Natural killer cell (primary cell): Measurements from ENCODE around the gene POC1A. TPM values are rescaled to one million over a fixed set of nuclear protein-coding genes. Genes with fewer than 3 reads are reported as not detected.

Experiments used
- ATAC-seq, 3 donors: fragments of 150-1000 bp in 2 of 3; fragments of 200-7000 bp in 1 of 3; cut with Tn5 transposase; 1 replicate in 1 of 3; 2 replicates in 2 of 3; pipeline ENCODE4 v1.10.0; 2021; ENCODE audit warnings: mild to moderate bottlenecking in 2 of 3, moderate library complexity in 2 of 3
- DNase-seq, 2 donors: peaks; one replicate each; pipeline versions ENCODE4 v3.0.0 to v3.0.0-alpha.2; 2013 to 2021; ENCODE audit warnings: mixed read lengths in 1 of 2
- H3K27ac ChIP-seq: one replicate; pipeline ENCODE4 v1.5.1; 2013; ENCODE audit warnings: mild to moderate bottlenecking, low read length
- H3K27me3 ChIP-seq: one replicate; pipeline ENCODE4 v1.6.1; 2013; ENCODE audit warnings: low read length; ENCODE audit not compliant: control insufficient read depth, insufficient read depth
- H3K36me3 ChIP-seq: one replicate; pipeline ENCODE4 v1.6.1; 2013; ENCODE audit warnings: low read length; ENCODE audit not compliant: control insufficient read depth, insufficient read depth
- H3K4me1 ChIP-seq: one replicate; pipeline ENCODE4 v1.6.1; 2013; ENCODE audit warnings: low read length; ENCODE audit not compliant: control insufficient read depth, insufficient read depth
- H3K4me3 ChIP-seq: one replicate; pipeline ENCODE4 v1.5.1; 2013; ENCODE audit warnings: low read length
- H3K9me3 ChIP-seq: one replicate; pipeline ENCODE4 v1.6.1; 2013; ENCODE audit warnings: low read length; ENCODE audit not compliant: control insufficient read depth, insufficient read depth
- H3K27ac Mint-ChIP-seq, 2 donors: one replicate each; pipeline ENCODE4 v1.8.0; 2022; ENCODE audit warnings: mild to moderate bottlenecking in 2 of 2, mixed read lengths in 2 of 2, moderate library complexity in 1 of 2
- H3K27me3 Mint-ChIP-seq, 2 donors: one replicate each; pipeline ENCODE4 v1.8.0; 2022; ENCODE audit warnings: low read depth in 2 of 2, mixed read lengths in 2 of 2
- H3K36me3 Mint-ChIP-seq: one replicate; pipeline ENCODE4 v1.8.0; 2022; ENCODE audit warnings: mixed read lengths
- H3K4me1 Mint-ChIP-seq, 2 donors: one replicate each; pipeline ENCODE4 v1.8.0; 2022; ENCODE audit warnings: mixed read lengths in 2 of 2
- H3K4me3 Mint-ChIP-seq: one replicate; pipeline ENCODE4 v1.8.0; 2022; ENCODE audit warnings: mild to moderate bottlenecking, moderate library complexity, mixed read lengths
- H3K9me3 Mint-ChIP-seq, 2 donors: one replicate each; pipeline ENCODE4 v1.8.0; 2022; ENCODE audit warnings: mixed read lengths in 2 of 2
- whole genome bisulfite sequencing: methylation state at CpG from one replicate; pipeline ENCODE4 v1.1.7; 2013; ENCODE audit warnings: missing lambda C conversion rate; ENCODE audit not compliant: insufficient coverage; 5-methylcytosine and 5-hydroxymethylcytosine counted together
- intact Hi-C: fragments of 100-400 bp; cut with micrococcal nuclease; formaldehyde crosslinking; loops from one replicate; pipeline ENCODE4 v1.14.2; 2022
- total RNA-seq, 4 donors: library from RNA; stranded (reverse); fragments of 120-200 nt in 1 of 4; gene quantifications; one replicate each; pipeline versions ENCODE4 v1.2.3 to v1.2.4, GENCODE V29; 2013 to 2022
- TF ChIP-seq, protein P1 (sequence below): fragments of 200-600 bp; IDR thresholded peaks from one replicate; pipeline ENCODE4 v1.8.0; 2022; ENCODE audit warnings: antibody characterized with exemption

POC1A gene
- total RNA-seq, 3 donors from 2014 or later (not counting 1 experiment from before 2014, with no cell fraction given) = 1.3 to 2.6 (median 2.4) TPM

DNA sequence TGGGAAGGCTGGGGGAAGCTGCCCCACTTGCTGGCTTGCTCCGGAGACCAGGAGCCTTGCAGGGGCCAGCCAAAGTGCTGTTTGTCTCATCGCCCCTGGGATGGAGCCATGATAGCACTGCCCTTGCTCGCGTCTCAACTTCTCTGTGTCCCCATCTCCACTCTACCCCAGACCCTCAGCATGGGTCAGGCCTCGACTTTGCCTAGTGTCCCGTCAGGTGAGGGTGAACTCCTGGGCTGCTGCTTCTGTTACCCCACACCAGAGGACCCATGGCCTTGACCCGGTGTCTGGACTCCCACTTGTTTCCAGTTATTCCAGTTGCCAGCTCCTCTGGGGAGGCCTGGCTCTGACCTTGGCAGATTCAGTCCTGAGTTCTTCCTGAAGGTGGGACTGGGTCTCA, 61.3 kb downstream of the POC1A start:
- 97% methylated on average over 7 of the region's 7 CpGs for WGBS
- Mint-ChIP-seq H3K36me3 (no peaks in the 10 kb centered on the region), H3K4me3 (no peak overlapping the region), H3K27ac (no peak overlapping the region), H3K9me3 (no peaks in the 10 kb centered on the region), H3K27me3 (no peaks in the 10 kb centered on the region), H3K4me1 (no peaks in the 10 kb centered on the region)
- Histone ChIP-seq H3K9me3 (no peaks in the 10 kb centered on the region), H3K4me1 (peaks cover 9% of the 10 kb centered on the region), H3K4me3 (no peak overlapping the region), H3K36me3 (no peaks in the 10 kb centered on the region), H3K27me3 (no peaks in the 10 kb centered on the region), H3K27ac (no peak overlapping the region)
- no peak for DNase-seq
- TF ChIP-seq, protein P1, sequence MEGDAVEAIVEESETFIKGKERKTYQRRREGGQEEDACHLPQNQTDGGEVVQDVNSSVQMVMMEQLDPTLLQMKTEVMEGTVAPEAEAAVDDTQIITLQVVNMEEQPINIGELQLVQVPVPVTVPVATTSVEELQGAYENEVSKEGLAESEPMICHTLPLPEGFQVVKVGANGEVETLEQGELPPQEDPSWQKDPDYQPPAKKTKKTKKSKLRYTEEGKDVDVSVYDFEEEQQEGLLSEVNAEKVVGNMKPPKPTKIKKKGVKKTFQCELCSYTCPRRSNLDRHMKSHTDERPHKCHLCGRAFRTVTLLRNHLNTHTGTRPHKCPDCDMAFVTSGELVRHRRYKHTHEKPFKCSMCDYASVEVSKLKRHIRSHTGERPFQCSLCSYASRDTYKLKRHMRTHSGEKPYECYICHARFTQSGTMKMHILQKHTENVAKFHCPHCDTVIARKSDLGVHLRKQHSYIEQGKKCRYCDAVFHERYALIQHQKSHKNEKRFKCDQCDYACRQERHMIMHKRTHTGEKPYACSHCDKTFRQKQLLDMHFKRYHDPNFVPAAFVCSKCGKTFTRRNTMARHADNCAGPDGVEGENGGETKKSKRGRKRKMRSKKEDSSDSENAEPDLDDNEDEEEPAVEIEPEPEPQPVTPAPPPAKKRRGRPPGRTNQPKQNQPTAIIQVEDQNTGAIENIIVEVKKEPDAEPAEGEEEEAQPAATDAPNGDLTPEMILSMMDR = no peak
- no peak for ATAC-seq
- intact Hi-C loops = no loop called here

DNA sequence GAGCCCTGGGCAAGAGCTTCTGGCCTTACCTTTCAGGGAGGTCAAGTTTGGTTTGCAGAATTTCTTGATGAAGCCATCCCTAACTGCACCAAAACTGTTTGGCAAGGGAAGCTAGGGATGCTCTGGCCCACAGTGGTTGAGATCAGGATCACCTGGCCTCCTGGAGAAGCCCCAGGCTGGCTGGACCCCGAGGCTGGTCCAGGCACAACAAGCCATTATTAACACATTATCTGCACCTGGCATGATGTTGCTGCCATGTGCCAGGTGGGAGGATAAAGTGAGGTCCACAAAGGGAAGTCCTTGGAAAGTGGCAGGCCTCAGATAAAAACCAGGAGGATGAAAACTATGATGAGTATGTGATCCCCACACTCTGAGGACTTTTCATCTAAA, 62.0 kb downstream of the POC1A start:
- Mint-ChIP-seq H3K4me1 (peaks cover 5 to 6% of the 10 kb centered on the region in 2 donors), H3K27ac (no peak overlapping the region), H3K27me3 (no peaks in the 10 kb centered on the region), H3K4me3 (no peak overlapping the region), H3K9me3 (no peaks in the 10 kb centered on the region), H3K36me3 (no peaks in the 10 kb centered on the region)
- H3K9me3 ChIP-seq = no peaks in the 10 kb centered on the region
- DNase-seq (no peak), ATAC-seq (no peak)
- no peak overlapping the region for H3K4me3 ChIP-seq
- intact Hi-C loops = no loop called here
- no peaks in the 10 kb centered on the region for H3K27me3 ChIP-seq
- no peaks in the 10 kb centered on the region for H3K36me3 ChIP-seq
- peaks cover 16% of the 10 kb centered on the region for H3K4me1 ChIP-seq
- H3K27ac ChIP-seq = no peak overlapping the region
- 100% methylated on average over 1 of the region's 1 CpG for WGBS
- TF ChIP-seq, protein P1 = no peak

DNA sequence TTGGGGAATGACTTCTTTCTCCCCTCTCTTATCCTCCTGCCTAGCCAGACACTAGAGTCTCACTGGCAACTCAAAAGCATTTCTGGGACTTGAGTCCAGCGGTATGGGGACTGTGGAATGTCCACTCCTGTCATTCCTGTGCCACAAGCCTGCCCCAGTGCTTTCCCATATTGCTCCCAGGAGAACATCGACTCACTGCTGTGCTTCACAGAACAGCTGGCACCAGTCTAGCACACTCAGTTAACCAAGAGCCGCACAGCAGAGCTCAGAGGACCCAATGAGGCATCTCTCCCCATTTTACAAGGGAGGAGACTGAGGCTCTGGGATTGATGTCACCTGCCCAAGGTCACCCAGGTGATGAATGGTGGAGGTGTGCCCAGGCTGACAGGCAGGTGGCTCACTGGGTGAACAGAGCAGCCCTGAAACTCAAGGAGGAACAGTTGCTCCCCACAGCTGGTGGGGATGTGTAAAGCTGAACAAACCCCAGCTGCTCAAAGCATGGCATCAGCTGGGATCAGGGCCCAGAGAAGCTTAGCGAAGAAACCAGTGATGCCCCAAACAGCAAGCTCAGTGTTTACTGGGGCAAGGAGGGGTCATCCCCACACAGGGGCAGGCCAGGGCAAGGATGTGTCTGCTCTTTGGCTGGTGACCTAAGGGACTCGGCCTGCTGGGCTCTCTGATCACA, 62.5 kb downstream of the POC1A start:
- ATAC-seq (no peak), DNase-seq (no peak)
- H3K27me3 ChIP-seq = no peaks in the 10 kb centered on the region
- H3K36me3 ChIP-seq = no peaks in the 10 kb centered on the region
- no peaks in the 10 kb centered on the region for H3K36me3 Mint-ChIP-seq
- H3K9me3 ChIP-seq = no peaks in the 10 kb centered on the region
- peaks cover 21% of the 10 kb centered on the region for H3K4me1 ChIP-seq
- no peak overlapping the region for H3K27ac Mint-ChIP-seq
- TF ChIP-seq, protein P1 = no peak
- no peaks in the 10 kb centered on the region for H3K9me3 Mint-ChIP-seq
- no peak overlapping the region for H3K4me3 Mint-ChIP-seq
- H3K4me1 Mint-ChIP-seq = peaks cover 11% of the 10 kb centered on the region in 2 donors
- no peak overlapping the region for H3K27ac ChIP-seq
- intact Hi-C loops = no loop called here
- H3K27me3 Mint-ChIP-seq = no peaks in the 10 kb centered on the region
- 95% methylated on average over 5 of the region's 5 CpGs for WGBS
- no peak overlapping the region for H3K4me3 ChIP-seq

DNA sequence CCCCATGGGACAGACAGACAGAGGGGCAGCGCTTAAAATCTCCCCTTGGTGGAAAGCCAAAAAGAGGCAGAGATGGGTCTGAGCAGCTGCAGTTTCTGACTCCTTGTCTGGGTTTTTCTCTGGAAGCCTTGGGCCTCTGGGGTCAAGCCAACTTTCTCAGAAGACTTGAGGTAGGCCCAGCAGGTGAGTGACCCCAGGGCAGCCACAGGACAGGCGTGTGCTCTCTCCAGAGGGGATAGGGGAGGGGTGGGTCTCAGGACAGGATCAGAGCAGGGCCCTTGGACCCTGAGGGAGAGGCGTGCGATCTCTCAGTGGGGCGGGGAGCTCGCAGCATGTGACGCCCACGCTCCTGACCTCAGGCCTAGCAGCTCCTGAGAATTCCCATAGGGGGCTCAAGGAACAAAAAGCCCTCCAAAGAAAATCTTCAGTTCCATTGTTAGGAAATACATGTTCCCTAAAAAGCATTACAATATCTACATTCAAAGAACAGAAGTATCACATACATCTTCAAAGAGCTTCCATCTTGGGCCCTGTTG, 63.2 kb downstream of the POC1A start:
- Mint-ChIP-seq H3K4me1 (peaks cover 18% of the 10 kb centered on the region in 2 donors), H3K4me3 (no peak overlapping the region), H3K27ac (no peak overlapping the region), H3K36me3 (no peaks in the 10 kb centered on the region), H3K27me3 (no peaks in the 10 kb centered on the region), H3K9me3 (no peaks in the 10 kb centered on the region)
- intact Hi-C loops = no loop called here
- TF ChIP-seq, protein P1 = no peak
- 90% methylated on average over 8 of the region's 8 CpGs for WGBS
- no peak for DNase-seq
- Histone ChIP-seq H3K27ac (no peak overlapping the region), H3K36me3 (no peaks in the 10 kb centered on the region), H3K9me3 (no peaks in the 10 kb centered on the region), H3K4me3 (no peak overlapping the region), H3K27me3 (no peaks in the 10 kb centered on the region), H3K4me1 (peaks cover 28% of the 10 kb centered on the region)
- ATAC-seq = no peak
